ENCODE measurements around the gene ZEB2. TPM values are rescaled to one million over a fixed set of nuclear protein-coding genes. Genes with fewer than 3 reads are reported as not detected.
A peak's percentile ranks its signal among the peaks of the same experiment; 100 is the strongest.

Gene ZEB2
- total RNA-seq, 1 donor from 2014 or later: 95.4 TPM

- no peaks in the 10 kb centered on the region for H3K27me3 Mint-ChIP-seq (ENCODE audit: low read depth)
- peaks cover 50% of the 10 kb centered on the region for H3K4me1 Mint-ChIP-seq (ENCODE audit: low read depth)
- H3K36me3 Mint-ChIP-seq (ENCODE audit: low read depth): peaks cover 14% of the 10 kb centered on the region
- H3K9me3 Mint-ChIP-seq (ENCODE audit: low read depth): no peaks in the 10 kb centered on the region
- no peak for TF ChIP-seq CTCF (IDR thresholded peaks at IDR 0.05)
- H3K4me3 Mint-ChIP-seq (ENCODE audit: unreplicated experiment): no peak overlapping the region
- no peak for DNase-seq (ENCODE audit: low spot score)
- H3K27ac Mint-ChIP-seq (ENCODE audit: unreplicated experiment): peak overlapping the region; percentile 70
Measured at GRCh38 chr2:144496092-144496976, 23.6 kb downstream of the ZEB2 start.

DNA sequence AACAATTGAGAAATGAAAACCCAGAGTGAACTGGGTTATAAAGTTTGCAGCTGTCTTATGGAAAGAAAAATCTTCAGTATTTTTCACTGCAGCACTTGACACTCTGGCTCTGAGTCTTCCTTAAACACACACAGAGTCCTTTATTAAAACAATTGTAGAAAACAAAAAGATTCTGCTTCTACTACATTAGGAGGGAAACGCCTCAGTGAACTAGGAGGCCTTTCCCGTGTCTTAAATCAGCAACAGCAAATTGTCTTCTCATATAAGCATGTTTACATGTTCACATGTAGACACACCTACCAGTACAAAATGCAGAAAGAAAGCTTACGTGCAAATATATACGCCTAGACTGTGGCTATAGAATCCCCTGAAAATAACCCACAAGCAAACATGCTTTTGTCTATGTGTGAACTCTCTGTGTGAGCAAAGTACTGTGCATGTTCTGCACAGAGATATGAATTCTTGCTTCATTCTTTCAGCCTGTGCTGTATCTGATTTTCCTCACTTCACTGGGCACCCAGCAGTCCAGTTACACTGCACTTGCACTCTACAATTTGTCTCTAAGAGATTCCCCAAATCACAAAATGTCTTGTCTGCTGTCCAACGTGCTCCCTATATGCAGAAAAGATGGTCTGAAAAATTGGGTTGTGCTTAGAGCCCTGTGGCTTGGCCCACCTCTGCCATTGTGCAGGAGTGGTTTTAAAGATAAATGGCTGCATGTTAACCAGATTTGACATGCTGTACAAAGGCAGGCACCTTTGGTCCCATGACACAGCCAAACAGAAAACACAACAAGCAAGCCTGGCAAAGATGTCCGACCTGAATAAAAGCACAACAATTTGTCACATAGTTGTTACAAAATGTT, 24.5 kb downstream of the ZEB2 start:
- peaks cover 41% of the 10 kb centered on the region for H3K4me1 Mint-ChIP-seq (ENCODE audit: low read depth)
- TF ChIP-seq CTCF (IDR thresholded peaks at IDR 0.05): no peak
- no peaks in the 10 kb centered on the region for H3K27me3 Mint-ChIP-seq (ENCODE audit: low read depth)
- no peak for DNase-seq (ENCODE audit: low spot score)
- H3K9me3 Mint-ChIP-seq (ENCODE audit: low read depth): no peaks in the 10 kb centered on the region
- H3K27ac Mint-ChIP-seq (ENCODE audit: unreplicated experiment): peak overlapping the region; percentile 70
- peaks cover 11% of the 10 kb centered on the region for H3K36me3 Mint-ChIP-seq (ENCODE audit: low read depth)
- H3K4me3 Mint-ChIP-seq (ENCODE audit: unreplicated experiment): no peak overlapping the region

GRCh38 chr2:144493027-144493809, 26.7 kb downstream of the ZEB2 start:
- H3K36me3 Mint-ChIP-seq (ENCODE audit: low read depth): peaks cover 11% of the 10 kb centered on the region
- no peak overlapping the region for H3K27ac Mint-ChIP-seq (ENCODE audit: unreplicated experiment)
- no peaks in the 10 kb centered on the region for H3K9me3 Mint-ChIP-seq (ENCODE audit: low read depth)
- H3K27me3 Mint-ChIP-seq (ENCODE audit: low read depth): no peaks in the 10 kb centered on the region
- TF ChIP-seq CTCF (IDR thresholded peaks at IDR 0.05): no peak
- no peak for DNase-seq (ENCODE audit: low spot score)
- H3K4me1 Mint-ChIP-seq (ENCODE audit: low read depth): peaks cover 48% of the 10 kb centered on the region
- no peak overlapping the region for H3K4me3 Mint-ChIP-seq (ENCODE audit: unreplicated experiment)

GRCh38 chr2:144490857-144491256, 29.1 kb downstream of the ZEB2 start:
- DNase-seq (ENCODE audit: low spot score): no peak
- peaks cover 6% of the 10 kb centered on the region for H3K36me3 Mint-ChIP-seq (ENCODE audit: low read depth)
- no peak for TF ChIP-seq CTCF (IDR thresholded peaks at IDR 0.05)
- H3K4me1 Mint-ChIP-seq (ENCODE audit: low read depth): peaks cover 40% of the 10 kb centered on the region
- H3K4me3 Mint-ChIP-seq (ENCODE audit: unreplicated experiment): no peak overlapping the region
- no peak overlapping the region for H3K27ac Mint-ChIP-seq (ENCODE audit: unreplicated experiment)
- H3K27me3 Mint-ChIP-seq (ENCODE audit: low read depth): no peaks in the 10 kb centered on the region
- H3K9me3 Mint-ChIP-seq (ENCODE audit: low read depth): no peaks in the 10 kb centered on the region
